Activated T-helper 17 cell treated with anti-CD3 and anti-CD28 coated beads, Interleukin-2, amount 50 U/mL, for 72 hours (primary cell): ENCODE results near the gene SORCS2. TPM values are rescaled to one million over a fixed set of nuclear protein-coding genes. Genes with fewer than 3 reads are reported as not detected.

ENCODE experiments used
- ATAC-seq: fragments of 150-1000 bp; cut with Tn5 transposase; replicated peaks from 2 replicates; pipeline ENCODE4 v1.10.0; 2021; ENCODE audit warnings: mild to moderate bottlenecking, moderate library complexity
- H3K27ac Mint-ChIP-seq: one replicate; pipeline ENCODE4 v1.8.0; 2022; ENCODE audit warnings: mixed read lengths
- H3K27me3 Mint-ChIP-seq: one replicate; pipeline ENCODE4 v1.8.0; 2022; ENCODE audit warnings: mixed read lengths
- H3K36me3 Mint-ChIP-seq: one replicate; pipeline ENCODE4 v1.8.0; 2022; ENCODE audit warnings: low read depth, mild to moderate bottlenecking, mixed read lengths
- H3K4me1 Mint-ChIP-seq: one replicate; pipeline ENCODE4 v1.8.0; 2022; ENCODE audit warnings: mixed read lengths
- H3K4me3 Mint-ChIP-seq: one replicate; pipeline ENCODE4 v1.8.0; 2022; ENCODE audit warnings: mild to moderate bottlenecking, mixed read lengths
- H3K9me3 Mint-ChIP-seq: one replicate; pipeline ENCODE4 v1.8.0; 2022; ENCODE audit warnings: mixed read lengths
- total RNA-seq, 2 donors: library from RNA; stranded (reverse); gene quantifications; one replicate each; pipeline ENCODE4 v1.2.3, GENCODE V29; 2022

SORCS2 gene
- under 1 TPM; 0.04 to 0.26 TPM for total RNA-seq

DNA sequence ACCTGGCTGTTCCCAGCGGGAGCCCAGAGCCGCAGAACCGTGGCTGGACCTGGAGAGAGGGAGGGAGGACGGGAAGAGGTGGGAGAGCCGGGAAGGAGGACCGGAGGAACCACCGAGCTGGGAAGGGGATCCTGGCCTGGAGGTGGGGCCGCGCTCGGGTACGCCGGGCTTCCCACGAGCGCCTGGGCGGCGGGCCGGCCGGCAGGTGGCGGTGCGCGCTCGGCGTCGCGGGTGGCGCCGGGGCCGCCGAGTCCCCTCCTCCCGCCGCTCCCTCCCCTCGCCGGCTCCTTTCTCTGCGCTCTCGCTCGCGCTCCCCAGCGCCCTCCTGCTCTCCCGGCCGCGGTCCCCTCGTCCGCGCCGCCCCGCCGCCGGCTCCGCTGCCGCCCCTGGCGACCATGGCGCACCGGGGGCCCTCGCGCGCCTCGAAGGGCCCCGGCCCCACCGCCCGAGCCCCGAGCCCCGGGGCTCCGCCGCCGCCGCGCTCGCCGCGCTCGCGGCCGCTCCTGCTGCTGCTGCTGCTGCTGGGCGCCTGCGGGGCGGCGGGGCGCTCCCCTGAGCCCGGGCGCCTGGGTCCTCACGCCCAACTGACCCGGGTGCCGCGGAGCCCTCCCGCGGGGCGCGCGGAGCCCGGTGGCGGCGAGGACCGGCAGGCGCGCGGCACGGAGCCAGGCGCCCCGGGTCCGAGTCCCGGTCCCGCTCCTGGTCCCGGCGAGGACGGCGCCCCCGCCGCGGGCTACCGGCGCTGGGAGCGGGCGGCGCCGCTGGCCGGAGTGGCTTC lies at the start of gene SORCS2:
TSS of gene SORCS2 (plus strand) at position 287 of the 778 bp plus-strand sequence.
- Mint-ChIP-seq H3K4me1 (no peaks in the 10 kb centered on the region), H3K27ac (no peak within 1 kb of the TSS), H3K4me3 (no peak within 1 kb of the TSS), H3K27me3 (peaks cover 51% of the 10 kb centered on the region), H3K36me3 (no peaks in the 10 kb centered on the region), H3K9me3 (no peaks in the 10 kb centered on the region)
- peak; percentile 57 for ATAC-seq

DNA sequence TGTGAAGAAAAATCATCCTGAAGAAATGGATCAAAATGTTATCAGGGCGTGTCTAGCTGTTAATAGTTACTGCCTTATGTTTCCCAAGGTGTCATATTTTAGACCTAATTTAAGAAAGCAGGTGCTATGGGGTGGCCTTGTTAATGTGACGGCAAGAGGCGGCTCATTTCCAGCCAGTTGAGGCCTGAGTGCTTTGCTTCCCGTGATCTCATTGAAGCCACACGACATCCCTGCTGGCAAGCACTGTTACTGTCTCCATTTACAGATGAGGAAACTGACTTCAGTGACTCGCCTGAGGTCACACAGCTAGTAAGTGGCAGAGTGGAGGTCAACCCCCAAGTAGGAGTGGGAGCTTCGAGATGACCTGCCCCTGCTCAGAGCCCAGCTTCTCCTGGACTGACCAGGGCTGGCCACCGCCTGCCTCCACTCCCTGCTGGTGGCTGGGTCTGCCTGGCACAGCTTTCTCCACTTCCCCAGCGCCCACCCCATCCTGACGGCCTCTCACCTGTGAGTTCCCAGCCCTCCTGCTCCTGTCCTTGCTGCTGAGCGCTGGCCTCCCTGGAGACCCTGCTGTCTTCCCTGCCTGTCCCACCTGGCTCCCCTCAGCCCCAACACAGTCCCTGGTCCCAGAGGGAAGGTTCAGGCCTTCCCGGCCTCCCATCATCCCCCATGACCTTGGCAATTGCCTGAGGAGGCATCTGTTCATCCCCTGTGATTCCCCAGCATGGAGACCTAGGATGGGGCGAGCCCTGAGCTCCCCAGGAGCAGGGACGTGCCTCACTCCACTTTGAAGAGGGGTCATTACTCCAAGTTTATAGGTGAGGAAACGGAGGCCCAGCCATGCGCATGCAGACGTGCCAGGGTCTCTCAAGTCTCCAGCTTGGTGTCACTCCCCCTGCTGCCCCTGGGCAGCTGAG lies 47.7 kb upstream of the SORCS2 start:
- no peak for ATAC-seq
- no peak overlapping the region for H3K4me3 Mint-ChIP-seq
- peaks cover 21% of the 10 kb centered on the region for H3K27me3 Mint-ChIP-seq
- no peaks in the 10 kb centered on the region for H3K36me3 Mint-ChIP-seq
- no peak overlapping the region for H3K27ac Mint-ChIP-seq
- no peaks in the 10 kb centered on the region for H3K4me1 Mint-ChIP-seq
- H3K9me3 Mint-ChIP-seq, result no peaks in the 10 kb centered on the region

DNA sequence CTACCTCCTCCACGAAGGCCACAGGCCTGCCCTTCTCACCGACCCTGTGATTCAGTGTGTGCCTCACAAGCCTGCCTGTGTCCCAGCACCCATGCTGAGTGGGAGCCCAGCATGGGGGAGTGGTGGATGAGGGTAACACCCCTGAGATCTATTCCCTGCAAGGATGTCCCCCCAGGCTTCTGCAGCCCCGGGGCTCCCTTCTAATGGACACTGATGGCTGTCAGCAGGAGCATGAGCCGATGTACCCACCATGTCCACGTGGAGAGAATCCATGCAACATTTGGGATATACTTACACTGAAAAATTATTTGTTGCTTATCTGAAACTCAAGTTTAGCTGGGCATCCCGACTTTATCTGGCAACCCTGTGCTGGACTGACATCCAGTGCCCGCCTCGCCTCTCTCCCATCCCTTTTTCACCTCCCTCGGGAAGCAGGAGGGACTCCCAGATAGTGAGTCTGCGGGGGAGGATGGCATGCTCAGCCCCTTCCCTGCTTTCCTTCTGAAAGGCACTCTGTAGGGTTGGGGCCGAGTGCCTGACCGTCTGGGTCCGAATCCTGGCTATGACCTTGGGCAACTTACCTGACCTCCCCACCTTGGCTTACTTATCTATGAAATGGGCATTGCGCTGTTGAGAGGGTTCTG lies 46.9 kb upstream of the SORCS2 start:
- no peaks in the 10 kb centered on the region for H3K4me1 Mint-ChIP-seq
- no peak overlapping the region for H3K4me3 Mint-ChIP-seq
- H3K9me3 Mint-ChIP-seq, result no peaks in the 10 kb centered on the region
- H3K36me3 Mint-ChIP-seq, result no peaks in the 10 kb centered on the region
- ATAC-seq, result no peak
- H3K27ac Mint-ChIP-seq, result no peak overlapping the region
- peaks cover 18% of the 10 kb centered on the region for H3K27me3 Mint-ChIP-seq

DNA sequence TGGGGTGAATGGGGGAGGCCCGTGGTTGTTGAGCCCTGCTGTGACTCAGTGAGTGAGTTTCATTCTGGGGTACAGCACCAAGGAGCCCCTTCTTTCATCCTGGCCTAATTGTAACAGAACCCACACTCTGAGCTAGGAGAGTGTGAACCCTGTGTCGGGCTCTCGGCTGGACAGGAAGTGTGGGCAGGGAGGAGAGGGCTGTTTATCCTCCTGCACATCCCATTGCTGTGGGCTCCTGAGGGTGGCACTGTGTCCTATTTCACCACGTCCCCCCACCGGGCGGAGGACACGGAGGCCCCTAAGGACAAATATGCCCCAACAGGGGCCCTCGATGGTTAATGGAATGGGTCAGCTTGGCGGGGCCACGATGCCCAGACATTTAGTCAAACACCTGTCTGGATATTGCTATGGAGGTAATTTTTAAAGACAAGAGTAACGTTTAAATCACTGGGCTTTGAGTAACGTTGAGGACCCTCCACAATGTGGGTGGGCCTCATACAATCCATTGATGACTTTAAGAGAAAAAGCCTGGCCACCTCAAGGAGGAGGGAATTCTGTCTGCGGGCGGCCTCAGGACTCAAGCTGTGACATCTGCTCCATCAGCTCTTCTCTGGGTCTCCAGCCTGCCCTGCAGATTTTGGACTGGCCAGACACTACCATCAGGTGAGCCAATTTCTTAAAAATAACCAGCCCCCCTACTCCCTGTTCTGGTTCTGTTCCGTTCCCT lies 46.1 kb upstream of the SORCS2 start:
- peaks cover 18% of the 10 kb centered on the region for H3K27me3 Mint-ChIP-seq
- H3K27ac Mint-ChIP-seq, result no peak overlapping the region
- ATAC-seq, result no peak
- H3K9me3 Mint-ChIP-seq, result no peaks in the 10 kb centered on the region
- H3K36me3 Mint-ChIP-seq, result no peaks in the 10 kb centered on the region
- H3K4me3 Mint-ChIP-seq, result no peak overlapping the region
- H3K4me1 Mint-ChIP-seq, result no peaks in the 10 kb centered on the region

DNA sequence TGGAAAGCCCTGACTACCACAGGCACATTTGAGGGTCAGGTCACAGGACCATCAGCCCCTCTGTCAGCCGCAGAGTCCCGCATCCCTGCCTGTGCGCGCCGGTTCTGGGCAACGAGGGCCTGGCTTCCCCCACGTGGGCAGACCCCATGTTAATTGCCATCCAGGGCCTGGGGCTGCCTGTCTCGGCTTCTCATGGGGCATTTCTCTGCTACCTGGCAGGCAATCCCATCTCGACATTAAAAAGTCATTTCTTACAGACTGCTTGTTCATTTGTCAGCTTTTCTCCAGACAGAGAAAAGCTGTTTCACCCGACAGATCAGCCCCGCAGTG lies 45.6 kb upstream of the SORCS2 start:
- Mint-ChIP-seq H3K4me1 (no peaks in the 10 kb centered on the region), H3K36me3 (no peaks in the 10 kb centered on the region), H3K27ac (no peak overlapping the region), H3K4me3 (no peak overlapping the region), H3K9me3 (no peaks in the 10 kb centered on the region), H3K27me3 (peaks cover 18% of the 10 kb centered on the region)
- no peak for ATAC-seq

DNA sequence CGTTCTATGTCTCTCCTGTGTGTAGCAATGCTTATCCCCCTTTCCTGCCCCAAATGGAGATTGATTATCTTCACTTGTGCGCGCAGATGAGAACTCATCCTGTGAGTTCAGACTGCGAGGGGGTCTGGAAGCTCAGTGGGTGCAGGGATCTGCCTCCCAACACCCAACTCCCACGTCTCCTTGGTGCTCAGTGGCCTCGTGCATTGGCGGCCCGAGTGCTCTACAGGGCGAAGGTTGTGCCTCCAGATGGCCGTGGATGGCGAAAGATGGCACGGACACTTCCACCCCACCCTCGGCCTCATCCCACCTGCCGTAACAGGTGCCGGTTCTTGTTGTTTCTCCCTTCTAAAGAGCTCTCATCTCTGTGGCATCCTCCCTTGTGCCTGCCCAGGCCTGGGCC lies 45.1 kb upstream of the SORCS2 start:
- H3K27ac Mint-ChIP-seq, result no peak overlapping the region
- H3K4me3 Mint-ChIP-seq, result no peak overlapping the region
- H3K36me3 Mint-ChIP-seq, result no peaks in the 10 kb centered on the region
- H3K27me3 Mint-ChIP-seq, result peaks cover 18% of the 10 kb centered on the region
- no peaks in the 10 kb centered on the region for H3K4me1 Mint-ChIP-seq
- no peaks in the 10 kb centered on the region for H3K9me3 Mint-ChIP-seq
- ATAC-seq, result no peak

DNA sequence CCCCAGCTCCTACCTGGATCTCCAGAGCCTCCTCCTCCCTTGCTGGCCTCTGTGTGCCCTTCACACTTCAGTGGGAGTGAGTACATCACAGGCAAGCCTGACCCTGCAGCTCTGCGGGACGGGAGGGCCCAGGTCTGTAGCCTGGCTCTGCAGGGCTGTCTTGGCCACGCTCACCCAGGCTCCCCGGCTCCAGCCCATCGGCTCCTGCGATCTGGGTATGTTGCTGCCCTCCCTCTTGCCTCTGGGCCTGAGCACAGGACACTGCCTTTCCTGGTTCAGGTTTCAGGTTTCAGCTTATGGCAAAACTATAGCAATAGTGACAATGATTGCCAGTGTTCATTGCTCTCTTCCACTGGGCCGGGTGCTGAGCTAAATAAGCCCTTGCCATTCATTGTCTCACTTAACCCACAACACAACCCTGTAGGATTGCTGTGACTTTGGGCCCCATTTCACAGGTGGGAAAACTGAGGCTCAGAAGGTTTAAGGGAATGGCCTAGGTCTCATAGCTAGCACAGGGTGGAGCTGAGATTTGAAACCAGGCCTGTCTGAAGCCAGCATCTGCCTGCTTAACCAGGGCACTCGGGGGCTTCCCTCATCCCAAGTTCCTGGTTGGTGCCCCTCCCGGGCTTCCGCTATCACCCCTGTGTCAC lies 44.6 kb upstream of the SORCS2 start:
- no peak overlapping the region for H3K4me3 Mint-ChIP-seq
- no peaks in the 10 kb centered on the region for H3K4me1 Mint-ChIP-seq
- peaks cover 19% of the 10 kb centered on the region for H3K27me3 Mint-ChIP-seq
- no peaks in the 10 kb centered on the region for H3K36me3 Mint-ChIP-seq
- H3K27ac Mint-ChIP-seq, result no peak overlapping the region
- H3K9me3 Mint-ChIP-seq, result no peaks in the 10 kb centered on the region
- no peak for ATAC-seq

DNA sequence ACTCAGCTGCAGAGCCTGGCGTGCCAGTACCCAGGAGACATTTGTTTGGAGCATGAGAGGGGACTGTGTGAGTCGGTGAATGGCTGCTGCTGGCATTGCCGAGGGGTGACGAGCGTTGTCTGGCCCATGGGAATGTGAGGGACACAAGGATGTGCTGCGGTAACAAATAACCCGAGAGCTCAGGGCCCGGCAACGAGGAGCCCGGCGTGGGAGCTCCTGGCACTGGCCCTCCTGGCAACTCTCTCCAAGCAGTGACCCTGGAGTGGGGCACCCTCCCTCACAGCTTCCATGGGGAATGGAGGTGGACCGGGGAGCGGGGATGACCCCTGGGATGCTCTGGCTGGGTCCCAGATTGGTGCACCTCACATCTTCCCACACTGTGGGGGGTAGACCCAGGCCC lies 44.0 kb upstream of the SORCS2 start:
- no peak for ATAC-seq
- Mint-ChIP-seq H3K4me3 (no peak overlapping the region), H3K4me1 (no peaks in the 10 kb centered on the region), H3K27me3 (peaks cover 18% of the 10 kb centered on the region), H3K9me3 (no peaks in the 10 kb centered on the region), H3K36me3 (no peaks in the 10 kb centered on the region), H3K27ac (no peak overlapping the region)

DNA sequence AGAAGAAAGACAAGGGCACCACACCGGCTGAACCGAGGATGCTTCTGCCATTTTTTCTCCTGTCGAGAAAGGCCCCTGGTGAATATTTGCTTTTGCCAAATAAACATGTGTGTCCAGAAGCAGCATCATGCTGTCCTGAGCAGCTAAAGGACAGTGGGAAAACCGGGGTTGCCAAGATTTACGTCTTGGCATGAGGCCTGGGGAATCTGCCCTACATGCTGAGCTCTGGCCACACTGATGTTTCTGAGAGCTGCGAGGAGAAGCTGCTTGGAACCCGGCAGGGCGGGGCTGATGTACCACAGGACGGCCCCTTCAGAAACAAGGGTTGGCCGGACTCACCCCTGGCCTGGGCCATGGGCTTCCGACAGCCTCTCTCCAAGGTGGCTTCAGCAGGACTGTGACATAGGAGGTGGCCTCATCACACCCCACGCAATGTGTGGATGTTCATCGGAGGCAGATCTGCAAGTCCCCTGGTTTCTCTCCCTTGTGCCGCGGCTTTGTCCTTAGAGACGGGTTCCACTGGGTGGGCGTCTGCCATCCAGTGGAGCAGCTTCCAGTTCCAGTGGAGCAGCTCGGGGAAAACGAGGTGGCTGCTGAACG lies 42.2 kb upstream of the SORCS2 start:
- H3K9me3 Mint-ChIP-seq, result no peaks in the 10 kb centered on the region
- H3K36me3 Mint-ChIP-seq, result no peaks in the 10 kb centered on the region
- H3K4me1 Mint-ChIP-seq, result no peaks in the 10 kb centered on the region
- no peak for ATAC-seq
- no peak overlapping the region for H3K27ac Mint-ChIP-seq
- peaks cover 17% of the 10 kb centered on the region for H3K27me3 Mint-ChIP-seq
- no peak overlapping the region for H3K4me3 Mint-ChIP-seq

DNA sequence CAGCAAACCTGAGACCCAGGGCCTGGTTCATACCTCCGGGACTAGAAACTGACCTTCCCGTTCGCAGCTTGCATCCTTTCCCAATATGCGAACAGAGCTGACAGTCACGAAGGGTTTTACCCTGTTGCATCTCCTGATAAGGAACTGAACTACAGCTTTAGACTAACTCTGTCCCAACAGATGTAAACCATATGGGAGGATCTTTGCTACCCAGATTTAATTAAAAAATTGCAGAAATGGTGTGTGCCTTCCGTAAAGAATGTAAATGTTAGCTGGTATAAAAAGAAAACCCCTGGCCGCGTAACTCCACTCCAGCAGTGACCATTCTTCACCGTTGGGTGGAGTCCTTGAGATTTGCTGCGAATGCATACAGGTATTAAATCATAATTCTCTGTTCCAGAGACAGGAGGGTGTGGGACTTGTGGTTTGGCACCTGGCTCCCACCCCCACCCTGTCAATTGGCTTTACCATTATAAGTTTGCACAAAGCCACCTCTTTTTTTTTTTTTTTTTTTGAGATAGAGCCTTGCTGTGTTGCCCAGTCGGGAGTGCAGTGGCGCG lies 40.6 kb upstream of the SORCS2 start:
- no peaks in the 10 kb centered on the region for H3K4me1 Mint-ChIP-seq
- ATAC-seq, result no peak
- H3K36me3 Mint-ChIP-seq, result no peaks in the 10 kb centered on the region
- H3K4me3 Mint-ChIP-seq, result no peak overlapping the region
- H3K27me3 Mint-ChIP-seq, result peaks cover 28% of the 10 kb centered on the region
- no peaks in the 10 kb centered on the region for H3K9me3 Mint-ChIP-seq
- H3K27ac Mint-ChIP-seq, result no peak overlapping the region

DNA sequence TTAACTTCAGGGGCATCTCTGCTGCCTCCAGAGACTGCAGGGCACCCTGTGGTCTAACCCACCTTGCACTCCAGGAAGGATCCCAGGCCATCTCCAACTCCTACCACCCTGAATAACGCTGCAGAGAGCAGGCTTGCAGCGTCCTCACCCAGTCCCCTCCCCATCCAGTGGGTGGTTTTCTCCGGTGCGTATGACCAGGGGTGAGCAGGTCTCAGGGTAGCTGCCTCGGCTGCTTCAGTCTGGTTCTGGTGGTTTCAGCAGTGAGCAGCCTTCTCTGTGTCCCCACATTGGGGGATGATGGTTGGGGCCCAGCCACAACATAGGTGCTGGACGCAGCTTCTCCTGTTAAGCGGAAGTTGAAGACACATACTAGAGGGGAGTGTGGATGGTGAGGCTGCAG lies 38.6 kb upstream of the SORCS2 start:
- H3K27me3 Mint-ChIP-seq, result peaks cover 17% of the 10 kb centered on the region
- H3K4me3 Mint-ChIP-seq, result no peak overlapping the region
- ATAC-seq, result no peak
- H3K27ac Mint-ChIP-seq, result no peak overlapping the region
- H3K4me1 Mint-ChIP-seq, result no peaks in the 10 kb centered on the region
- H3K36me3 Mint-ChIP-seq, result no peaks in the 10 kb centered on the region
- no peaks in the 10 kb centered on the region for H3K9me3 Mint-ChIP-seq

DNA sequence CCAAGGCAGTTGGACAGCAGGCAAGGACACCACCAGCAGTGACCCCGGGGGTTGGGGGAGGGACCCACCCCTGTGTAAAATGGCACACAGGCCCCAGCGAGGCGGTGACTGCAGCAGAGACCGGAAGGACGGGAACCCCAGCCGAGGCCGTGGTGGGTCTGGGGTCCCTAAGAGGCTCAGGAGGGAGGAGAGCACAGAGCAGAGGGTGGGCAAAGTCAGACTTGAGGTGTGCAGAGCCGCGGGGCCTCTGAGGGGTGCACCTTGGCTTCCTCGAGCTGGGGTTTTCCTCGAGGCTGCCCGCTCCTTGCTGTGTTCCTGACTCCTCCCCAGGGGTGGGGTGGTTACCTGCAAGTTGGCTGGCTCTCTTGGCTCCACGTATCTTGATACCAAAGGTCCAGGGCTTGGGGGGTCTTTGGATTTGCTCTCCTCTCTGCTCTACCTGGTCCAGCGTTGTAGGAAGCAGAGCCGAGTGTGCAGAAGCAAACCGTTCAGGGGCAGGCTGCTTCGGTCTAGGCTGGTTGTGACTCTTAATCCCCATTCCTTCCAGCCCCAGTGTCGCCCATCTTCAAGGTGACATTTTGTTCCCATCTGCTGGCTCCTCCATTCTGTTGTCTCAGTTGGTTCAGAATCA lies 37.9 kb upstream of the SORCS2 start:
- no peak for ATAC-seq
- no peak overlapping the region for H3K27ac Mint-ChIP-seq
- peaks cover 19% of the 10 kb centered on the region for H3K27me3 Mint-ChIP-seq
- no peaks in the 10 kb centered on the region for H3K4me1 Mint-ChIP-seq
- no peaks in the 10 kb centered on the region for H3K36me3 Mint-ChIP-seq
- H3K9me3 Mint-ChIP-seq, result no peaks in the 10 kb centered on the region
- H3K4me3 Mint-ChIP-seq, result no peak overlapping the region

DNA sequence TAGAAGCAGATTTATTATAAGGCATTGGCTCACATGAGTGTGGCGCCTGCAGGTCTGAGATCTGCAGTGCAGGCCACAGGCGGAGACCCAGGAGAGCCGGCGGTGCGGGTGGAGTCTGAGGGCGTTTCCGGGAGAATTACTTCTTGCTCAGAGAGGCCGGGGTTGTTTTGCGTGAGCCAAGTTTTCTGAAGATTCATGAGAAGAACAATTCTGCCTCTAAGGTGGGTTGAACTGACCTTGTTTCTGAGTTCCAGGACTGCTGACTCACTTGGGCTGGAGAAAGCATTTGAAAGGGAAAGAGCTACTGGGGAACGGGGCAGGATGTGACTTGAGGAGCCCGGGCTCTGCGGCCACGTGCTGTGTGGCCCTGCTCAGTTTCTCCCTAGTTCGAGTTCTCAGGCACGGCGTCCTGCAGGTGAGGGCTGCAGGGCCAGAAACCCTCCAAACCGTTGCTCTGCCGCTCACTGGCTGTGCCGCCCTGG lies 36.7 kb upstream of the SORCS2 start:
- Mint-ChIP-seq H3K27ac (no peak overlapping the region), H3K4me3 (no peak overlapping the region), H3K9me3 (no peaks in the 10 kb centered on the region), H3K4me1 (no peaks in the 10 kb centered on the region), H3K27me3 (peaks cover 20% of the 10 kb centered on the region), H3K36me3 (no peaks in the 10 kb centered on the region)
- ATAC-seq, result no peak
